HL-60/S4 (cell line): ENCODE data around the gene RC3H1.
"Not testable (repeated sequence)": the region's sequence is repeated elsewhere in the genome, so short reads cannot be mapped to it uniquely, and the experiment has no call there.

Experiments
- in situ Hi-C: fragments of 300-500 bp; cut with MboI; formaldehyde crosslinking; loops from 2 replicates; pipeline ENCODE4 v1.14.3; 2022; ENCODE audit warnings: low sequenced_read_pairs

The RC3H1 gene

DNA sequence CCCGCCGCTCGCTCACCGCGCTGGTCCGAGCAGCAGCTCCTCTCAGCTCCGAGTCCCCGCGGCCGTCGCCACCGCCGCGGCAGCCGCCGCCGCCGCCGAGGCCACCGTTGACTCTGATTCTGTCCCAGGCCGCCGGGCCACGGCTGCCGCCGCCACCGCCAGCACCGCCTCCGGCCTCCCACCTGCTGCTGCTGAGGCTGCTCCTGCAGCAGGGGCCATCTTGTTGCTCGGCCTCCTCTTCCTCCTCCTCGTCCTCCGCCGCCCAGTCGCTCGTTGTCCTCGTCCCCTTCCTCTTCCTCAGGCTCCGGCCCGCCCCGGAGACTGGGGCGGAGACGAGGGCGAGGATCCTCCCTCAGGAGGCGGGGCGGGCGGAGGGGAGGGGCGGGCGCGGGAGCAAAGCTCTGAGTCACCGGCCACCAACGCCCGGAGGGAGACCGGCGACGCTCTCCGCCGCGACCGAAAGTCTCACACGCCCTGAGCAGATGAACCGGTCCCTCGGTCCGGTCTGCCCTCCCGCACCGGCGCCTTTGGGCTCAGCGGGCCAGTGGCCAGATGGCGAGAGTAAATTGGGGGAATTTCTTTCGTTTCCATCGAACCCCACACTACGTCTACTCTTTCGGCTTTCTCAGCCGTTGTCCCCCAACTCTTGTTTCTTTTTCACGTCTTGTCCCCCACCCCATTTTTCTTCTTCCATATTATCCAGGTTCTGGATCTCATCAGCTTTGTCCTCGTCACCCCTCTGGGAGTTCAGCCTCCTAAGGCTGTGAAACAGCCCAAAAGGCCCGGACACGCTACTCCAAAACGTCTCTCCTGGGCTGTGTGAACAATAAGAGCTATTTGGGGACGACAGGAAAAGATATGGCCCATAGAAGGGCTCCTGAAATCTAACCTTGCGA is at the start of gene RC3H1:
Gene RC3H1, minus strand, starts transcription at position 278 of the 896 bp plus-strand sequence. CDS start 29,372 bp downstream, outside the sequence.
- in situ Hi-C loops = no loop called here

- in situ Hi-C loops = no loop called here
Observed at GRCh38 chr1:174070614-174071013, 48.5 kb upstream of the RC3H1 start.

- in situ Hi-C loops = no loop called here
Observed at GRCh38 chr1:174068000-174068399, 45.8 kb upstream of the RC3H1 start.

- in situ Hi-C loops = no loop called here
Observed at GRCh38 chr1:174060090-174060489, 37.9 kb upstream of the RC3H1 start.

DNA sequence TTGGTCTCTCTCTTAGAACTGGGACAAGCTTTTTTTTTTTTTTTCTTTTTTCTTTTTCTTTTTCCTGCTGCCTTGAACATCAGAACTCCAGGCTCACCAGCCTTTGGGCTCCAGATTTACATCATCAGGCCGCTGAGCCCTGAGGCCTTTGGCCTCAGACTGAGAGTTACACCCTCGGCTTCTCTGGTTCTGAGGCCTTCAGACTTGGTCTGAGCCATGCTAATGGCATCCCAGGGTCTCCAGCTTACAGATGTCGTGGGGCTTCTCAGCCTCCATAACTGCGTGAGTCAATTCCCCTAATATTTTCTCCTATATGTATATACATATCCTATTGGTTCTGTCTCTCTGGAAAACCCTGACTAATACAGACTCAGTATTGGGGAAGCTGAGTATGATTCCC is 36.5 kb upstream of the RC3H1 start:
- in situ Hi-C loops = no loop called here

DNA sequence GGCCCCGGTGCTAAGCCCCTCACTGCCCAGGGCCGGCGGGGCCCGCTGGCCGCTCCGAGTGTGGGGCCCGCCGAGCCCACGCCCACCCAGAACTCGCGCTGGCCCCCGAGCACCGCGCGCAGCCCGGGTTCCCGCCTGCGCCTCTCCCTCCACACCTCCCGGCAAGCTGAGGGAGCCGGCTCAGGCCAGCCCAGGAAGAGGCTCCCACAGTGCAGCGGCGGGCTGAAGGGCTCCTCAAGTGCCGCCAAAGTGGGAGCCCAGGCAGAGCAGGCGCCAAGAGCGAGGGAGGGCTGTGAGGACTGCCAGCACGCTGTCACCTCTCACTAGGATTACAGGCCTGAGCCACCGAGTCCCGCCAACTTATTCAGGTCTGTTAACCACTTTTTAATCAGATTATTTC is 34.5 kb upstream of the RC3H1 start:
- in situ Hi-C loops = not testable (repeated sequence)

DNA sequence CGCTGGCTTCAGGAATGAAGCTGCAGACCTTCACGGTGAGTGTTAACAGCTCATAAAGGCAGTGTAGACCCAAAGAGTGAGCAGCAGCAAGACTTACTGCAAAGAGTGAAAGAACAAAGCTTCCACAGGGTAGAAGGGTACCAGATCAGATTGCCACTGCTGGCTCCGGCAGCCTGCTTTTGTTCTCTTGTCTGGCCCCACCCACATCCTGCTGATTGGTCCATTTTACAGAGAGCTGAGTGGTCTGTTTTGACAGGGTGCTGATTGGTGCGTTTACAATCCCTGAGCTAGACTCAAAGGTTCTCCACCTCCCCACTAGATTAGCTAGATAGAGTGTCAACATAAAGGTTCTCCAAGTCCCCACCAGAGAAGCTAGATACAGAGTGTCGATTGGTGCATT is 33.6 kb upstream of the RC3H1 start:
- in situ Hi-C loops = not testable (repeated sequence)

GRCh38 chr1:174053826-174054225 is 31.7 kb upstream of the RC3H1 start:
- in situ Hi-C loops = no loop called here

- in situ Hi-C loops = no loop called here
Observed at GRCh38 chr1:174052621-174053020, 30.5 kb upstream of the RC3H1 start.

DNA sequence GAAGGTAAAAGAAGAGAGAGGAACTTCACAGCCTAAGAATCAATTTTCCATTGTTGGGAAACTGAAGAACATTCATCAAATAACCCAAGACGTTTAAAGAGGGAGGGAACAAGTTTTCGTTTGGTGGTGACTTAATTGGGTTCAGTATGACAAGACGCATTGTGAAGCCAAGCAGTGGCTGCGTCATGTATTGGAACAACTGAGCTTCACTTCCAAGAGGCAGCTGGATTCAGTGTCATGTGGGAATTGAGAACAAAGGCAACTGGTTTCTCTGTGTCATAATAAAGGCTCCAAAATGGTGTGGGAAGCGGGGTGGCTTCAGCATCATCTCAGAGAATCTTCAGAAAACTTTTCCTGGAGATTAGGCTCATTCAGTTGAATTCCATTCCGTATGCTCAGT is 29.8 kb upstream of the RC3H1 start:
- in situ Hi-C loops = no loop called here

DNA sequence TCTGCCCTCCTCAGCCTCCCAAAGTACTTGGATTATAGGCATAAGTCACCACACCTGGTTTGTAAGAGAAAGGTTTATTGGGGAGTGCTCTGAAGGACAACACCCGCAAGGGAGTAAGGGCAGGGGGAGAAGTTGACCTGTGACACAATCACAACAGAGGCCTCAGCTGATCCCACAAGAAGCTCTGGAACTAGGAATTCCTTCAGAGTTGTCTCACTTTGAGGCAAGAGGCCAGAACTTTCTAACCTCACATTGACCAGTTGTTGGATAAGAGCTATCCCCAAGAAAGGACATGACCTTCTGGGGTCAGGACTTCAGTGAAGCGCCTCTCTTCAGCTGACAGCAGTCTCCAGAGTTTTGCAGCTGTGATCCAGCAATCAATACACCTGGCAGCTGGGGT is 27.4 kb upstream of the RC3H1 start:
- in situ Hi-C loops = no loop called here

DNA sequence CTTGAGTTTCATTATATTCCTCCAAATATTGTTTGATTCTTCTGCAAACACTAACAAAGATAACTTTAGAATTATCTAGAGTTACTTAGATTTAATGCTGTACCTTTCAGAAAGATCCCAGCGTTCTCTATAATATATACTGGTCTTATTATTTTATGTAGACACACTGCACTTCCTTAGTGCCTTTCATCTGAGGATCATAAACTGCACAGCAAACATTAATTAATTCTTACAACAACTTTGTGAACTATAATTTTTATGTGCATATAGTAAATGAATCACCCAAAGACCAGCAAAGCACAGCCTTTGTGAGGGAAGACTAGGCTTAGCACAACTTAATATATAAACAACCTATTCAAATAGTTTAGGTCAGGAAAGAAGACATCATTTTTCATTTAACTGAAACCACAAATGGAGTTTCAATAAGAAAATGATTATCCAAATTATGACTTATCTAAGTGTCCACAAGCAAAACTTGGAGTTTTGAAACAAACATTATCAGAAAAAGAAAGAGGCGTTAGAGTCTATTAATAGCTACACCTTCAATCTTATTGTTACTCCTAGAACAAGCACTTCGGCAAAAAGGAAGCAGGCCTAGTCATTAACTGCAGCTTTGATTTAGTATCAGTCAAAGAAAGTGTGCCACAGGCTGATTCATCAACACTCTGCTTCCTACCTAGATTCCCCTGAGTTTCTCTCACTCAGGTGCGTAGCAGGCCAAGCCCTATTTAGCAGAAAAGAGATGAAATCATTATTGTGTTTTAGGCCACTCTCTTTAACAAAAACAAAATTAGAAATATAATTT is 22.5 kb upstream of the RC3H1 start:
- in situ Hi-C loops = no loop called here

GRCh38 chr1:174042509-174042908 is 20.4 kb upstream of the RC3H1 start:
- in situ Hi-C loops = not testable (repeated sequence)

GRCh38 chr1:174041369-174041768 is 19.2 kb upstream of the RC3H1 start:
- in situ Hi-C loops = no loop called here

- in situ Hi-C loops = no loop called here
Observed at GRCh38 chr1:174040387-174040786, 18.2 kb upstream of the RC3H1 start.

DNA sequence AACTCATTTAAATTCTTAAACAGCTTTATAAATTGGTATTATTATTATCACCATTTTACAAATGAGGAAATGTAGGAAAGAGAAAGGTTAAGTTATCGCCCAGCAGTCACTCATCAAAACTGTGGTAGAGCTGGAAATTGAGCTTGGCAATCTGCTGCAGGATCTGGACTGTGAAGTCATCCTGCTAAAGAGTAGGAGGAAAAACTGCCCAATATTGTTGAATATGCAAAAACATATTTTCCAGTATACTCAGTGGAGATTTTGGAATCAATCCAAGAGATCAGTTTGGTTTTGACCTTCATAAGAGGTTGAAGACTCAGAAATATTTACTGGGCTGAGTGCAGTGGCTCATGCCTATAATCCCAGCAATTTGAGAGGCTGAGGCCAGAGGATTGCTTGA is 16.9 kb upstream of the RC3H1 start:
- in situ Hi-C loops = no loop called here

- in situ Hi-C loops = no loop called here
Observed at GRCh38 chr1:174036798-174037197, 14.6 kb upstream of the RC3H1 start.

DNA sequence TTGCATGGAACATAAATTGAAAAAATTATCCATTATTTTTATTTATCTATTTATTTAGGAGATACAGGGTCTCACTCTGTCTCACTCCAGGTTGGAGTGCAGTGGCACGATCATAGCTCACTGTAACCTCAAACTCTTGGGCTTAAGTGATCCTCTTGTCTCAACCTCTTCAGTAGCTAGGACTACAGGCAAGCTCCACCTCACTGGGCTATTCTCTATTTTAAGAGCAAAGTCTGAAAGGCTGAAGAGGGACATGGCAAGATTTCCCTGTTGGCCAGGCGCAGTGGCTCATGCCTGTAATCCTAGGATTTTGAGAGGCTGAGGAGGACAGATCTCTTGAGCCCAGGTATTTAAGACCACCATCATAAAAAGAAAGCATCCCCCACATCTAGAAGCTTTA is 14.0 kb upstream of the RC3H1 start:
- in situ Hi-C loops = no loop called here

DNA sequence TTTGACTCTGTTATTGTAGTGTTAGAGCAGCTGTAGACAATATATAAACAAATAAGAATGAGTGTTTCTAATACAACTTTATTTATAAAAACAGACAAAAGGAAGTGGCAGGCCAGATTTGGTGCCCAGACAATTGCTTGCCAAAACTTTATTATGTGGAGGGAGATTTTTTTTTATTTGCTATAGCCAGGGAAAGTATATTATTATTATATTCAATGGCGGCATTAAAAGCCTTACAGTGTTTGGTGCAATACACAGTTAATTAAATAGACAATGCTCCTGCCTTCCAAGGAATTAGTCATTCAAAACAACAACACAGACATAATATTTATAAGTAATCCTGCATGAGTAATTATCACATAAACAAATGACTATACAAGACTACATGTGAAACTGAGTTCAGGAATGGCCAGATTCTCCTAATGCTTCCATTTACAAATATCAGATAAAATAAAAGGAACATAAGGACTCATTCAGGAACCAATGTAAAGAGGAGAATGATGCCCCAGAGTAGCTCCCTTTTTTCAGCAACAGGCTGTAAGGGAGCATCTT is 10.6 kb upstream of the RC3H1 start:
- in situ Hi-C loops = no loop called here

GRCh38 chr1:174031099-174031498 is 8.9 kb upstream of the RC3H1 start:
- in situ Hi-C loops = no loop called here

- in situ Hi-C loops = no loop called here
Observed at GRCh38 chr1:174028495-174028894, 6.3 kb upstream of the RC3H1 start.

DNA sequence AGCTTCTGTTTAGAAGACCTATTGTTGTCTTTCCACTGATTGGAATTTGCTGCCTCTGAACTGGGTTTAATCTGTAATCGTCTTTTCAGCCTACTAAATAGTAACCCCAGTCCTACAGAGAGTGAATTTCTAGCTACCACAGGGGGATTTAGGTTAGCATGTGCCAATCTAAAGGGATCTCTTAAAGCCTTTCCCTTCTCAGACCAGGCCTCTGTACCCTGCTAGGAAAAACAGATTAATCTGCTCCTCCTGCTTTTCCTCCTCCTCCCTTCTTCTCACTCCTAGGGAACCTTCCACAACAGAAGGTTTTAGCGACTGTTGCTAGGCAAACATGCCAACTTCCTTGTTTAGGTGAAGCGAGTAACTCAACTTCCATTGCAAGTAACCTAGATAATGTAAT is 1.3 kb upstream of the RC3H1 start:
- in situ Hi-C loops = no loop called here
